Parathyroid adenoma (tissue), 2 donors: ENCODE measurements around the gene PLEKHF1.
A peak's percentile ranks its signal among the peaks of the same experiment; 100 is the strongest.

Experiments used
- H2AFZ ChIP-seq: fragments of 300-600 bp; sonication (generic); one replicate; pipeline ENCODE4 v1.7.0; 2017; ENCODE audit warnings: antibody characterized with exemption, mild to moderate bottlenecking
- H3K27ac ChIP-seq: fragments of 300-600 bp; sonication (generic); one replicate; pipeline ENCODE4 v1.7.0; 2017
- H3K27me3 ChIP-seq: fragments of 300-600 bp; sonication (generic); one replicate; pipeline ENCODE4 v1.7.0; 2017; ENCODE audit warnings: low read length; ENCODE audit not compliant: control insufficient read depth, insufficient read depth
- H3K36me3 ChIP-seq: fragments of 300-600 bp; sonication (generic); one replicate; pipeline ENCODE4 v1.7.0; 2017; ENCODE audit warnings: low read length; ENCODE audit not compliant: control insufficient read depth, insufficient read depth
- H3K4me1 ChIP-seq: fragments of 300-600 bp; sonication (generic); one replicate; pipeline ENCODE4 v1.7.0; 2017; ENCODE audit warnings: control low read depth
- H3K4me2 ChIP-seq: fragments of 300-600 bp; sonication (generic); one replicate; pipeline ENCODE4 v1.7.0; 2017; ENCODE audit warnings: low read length
- H3K4me3 ChIP-seq: fragments of 300-600 bp; sonication (generic); one replicate; pipeline ENCODE4 v1.7.0; 2017; ENCODE audit warnings: low read depth, low read length
- H3K79me2 ChIP-seq: fragments of 300-600 bp; sonication (generic); one replicate; pipeline ENCODE4 v1.7.0; 2017; ENCODE audit warnings: control low read depth
- H3K9ac ChIP-seq: fragments of 300-600 bp; sonication (generic); one replicate; pipeline ENCODE4 v1.7.0; 2017; ENCODE audit warnings: mild to moderate bottlenecking
- H3K9me3 ChIP-seq: fragments of 300-600 bp; sonication (generic); one replicate; pipeline ENCODE4 v1.7.0; 2017; ENCODE audit warnings: low read length; ENCODE audit not compliant: control insufficient read depth
- TF ChIP-seq, protein P1 (sequence below): fragments of 300-600 bp; sonication (generic); IDR thresholded peaks from one replicate; pipeline ENCODE4 v1.7.0; 2017; ENCODE audit warnings: antibody characterized with exemption, mild to moderate bottlenecking
- donor health status: primary hyperparathyroidism.

The PLEKHF1 gene

DNA sequence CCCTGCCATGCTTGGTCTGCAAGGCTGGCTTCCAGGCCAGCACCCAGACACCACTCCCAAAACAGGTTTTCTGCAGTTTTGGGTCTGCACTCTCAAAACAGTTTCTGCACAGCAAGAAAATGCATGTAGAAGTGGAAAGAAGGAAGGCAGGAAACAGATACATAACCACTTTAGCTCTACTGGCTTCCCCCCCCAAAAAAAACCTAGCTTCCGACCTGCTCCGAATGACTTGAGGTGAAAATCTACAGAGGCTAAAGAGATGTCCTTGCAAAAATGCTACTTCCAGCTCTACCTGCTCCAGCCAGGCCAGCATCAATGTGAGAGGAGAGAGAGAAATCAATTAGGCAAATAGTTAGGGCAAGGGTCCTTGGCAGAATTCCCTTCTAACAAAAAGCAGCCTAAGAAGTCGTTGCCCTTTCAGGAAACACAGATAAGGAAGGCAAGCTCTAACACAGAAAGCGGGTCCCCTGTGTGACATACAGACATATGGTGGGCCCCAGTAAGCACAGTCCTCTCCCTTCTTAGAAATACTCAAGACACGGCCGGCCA, 46.4 kb downstream of the PLEKHF1 start:
- Histone ChIP-seq H3K79me2 (peaks cover 13% of the 10 kb centered on the region), H3K27ac (no peak overlapping the region), H3K4me3 (no peak overlapping the region), H3K9ac (no peak overlapping the region), H3K27me3 (no peaks in the 10 kb centered on the region), H2AFZ (no peak overlapping the region), H3K36me3 (no peaks in the 10 kb centered on the region), H3K4me1 (peaks cover 18% of the 10 kb centered on the region), H3K4me2 (no peak overlapping the region), H3K9me3 (no peaks in the 10 kb centered on the region)
- TF ChIP-seq, protein P1, sequence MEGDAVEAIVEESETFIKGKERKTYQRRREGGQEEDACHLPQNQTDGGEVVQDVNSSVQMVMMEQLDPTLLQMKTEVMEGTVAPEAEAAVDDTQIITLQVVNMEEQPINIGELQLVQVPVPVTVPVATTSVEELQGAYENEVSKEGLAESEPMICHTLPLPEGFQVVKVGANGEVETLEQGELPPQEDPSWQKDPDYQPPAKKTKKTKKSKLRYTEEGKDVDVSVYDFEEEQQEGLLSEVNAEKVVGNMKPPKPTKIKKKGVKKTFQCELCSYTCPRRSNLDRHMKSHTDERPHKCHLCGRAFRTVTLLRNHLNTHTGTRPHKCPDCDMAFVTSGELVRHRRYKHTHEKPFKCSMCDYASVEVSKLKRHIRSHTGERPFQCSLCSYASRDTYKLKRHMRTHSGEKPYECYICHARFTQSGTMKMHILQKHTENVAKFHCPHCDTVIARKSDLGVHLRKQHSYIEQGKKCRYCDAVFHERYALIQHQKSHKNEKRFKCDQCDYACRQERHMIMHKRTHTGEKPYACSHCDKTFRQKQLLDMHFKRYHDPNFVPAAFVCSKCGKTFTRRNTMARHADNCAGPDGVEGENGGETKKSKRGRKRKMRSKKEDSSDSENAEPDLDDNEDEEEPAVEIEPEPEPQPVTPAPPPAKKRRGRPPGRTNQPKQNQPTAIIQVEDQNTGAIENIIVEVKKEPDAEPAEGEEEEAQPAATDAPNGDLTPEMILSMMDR, result no peak

DNA sequence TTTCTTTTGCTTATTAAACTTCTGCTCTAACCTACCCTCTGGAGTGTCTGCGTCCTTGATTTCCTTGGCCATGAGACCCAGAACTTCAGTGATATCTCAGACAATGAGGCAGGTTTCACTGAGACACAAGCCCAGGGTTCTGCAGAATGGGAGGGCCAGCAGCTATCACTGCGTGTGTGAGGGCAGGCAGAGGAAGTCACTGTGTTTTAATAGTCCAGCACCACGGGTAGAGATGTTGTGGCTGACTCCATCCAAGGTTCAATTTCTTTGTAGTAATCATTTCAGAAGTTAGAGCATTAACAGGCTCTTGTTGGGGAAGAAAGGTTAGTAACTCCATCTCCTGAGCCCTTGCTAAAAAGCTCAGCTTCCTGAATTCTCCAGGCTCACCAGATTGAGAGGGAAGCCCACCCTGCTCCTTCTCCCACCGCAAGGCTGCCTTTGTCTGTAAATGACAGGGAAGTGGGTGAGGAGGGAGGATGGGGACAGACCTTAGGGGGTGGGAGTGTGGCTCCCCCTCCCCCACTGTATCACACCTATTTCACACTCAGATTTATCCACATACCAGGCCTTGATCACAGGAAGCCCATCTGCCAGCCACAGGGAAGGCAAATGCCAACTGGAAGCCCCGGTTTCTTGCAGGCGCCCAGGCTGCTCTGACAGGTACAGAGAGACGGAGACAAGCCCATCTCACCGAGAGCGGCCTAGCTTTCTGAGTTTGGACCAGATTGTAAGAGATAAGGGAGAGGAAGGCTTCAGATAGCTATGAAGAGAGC, 47.7 kb downstream of the PLEKHF1 start:
- Histone ChIP-seq H3K4me1 (peaks cover 18% of the 10 kb centered on the region), H3K9ac (no peak overlapping the region), H3K4me3 (no peak overlapping the region), H3K79me2 (peaks cover 13% of the 10 kb centered on the region), H3K27ac (peak overlapping the region; percentile 65), H3K27me3 (no peaks in the 10 kb centered on the region), H2AFZ (no peak overlapping the region), H3K9me3 (no peaks in the 10 kb centered on the region), H3K36me3 (no peaks in the 10 kb centered on the region), H3K4me2 (peak overlapping the region; percentile 5)
- TF ChIP-seq, protein P1, result no peak

DNA sequence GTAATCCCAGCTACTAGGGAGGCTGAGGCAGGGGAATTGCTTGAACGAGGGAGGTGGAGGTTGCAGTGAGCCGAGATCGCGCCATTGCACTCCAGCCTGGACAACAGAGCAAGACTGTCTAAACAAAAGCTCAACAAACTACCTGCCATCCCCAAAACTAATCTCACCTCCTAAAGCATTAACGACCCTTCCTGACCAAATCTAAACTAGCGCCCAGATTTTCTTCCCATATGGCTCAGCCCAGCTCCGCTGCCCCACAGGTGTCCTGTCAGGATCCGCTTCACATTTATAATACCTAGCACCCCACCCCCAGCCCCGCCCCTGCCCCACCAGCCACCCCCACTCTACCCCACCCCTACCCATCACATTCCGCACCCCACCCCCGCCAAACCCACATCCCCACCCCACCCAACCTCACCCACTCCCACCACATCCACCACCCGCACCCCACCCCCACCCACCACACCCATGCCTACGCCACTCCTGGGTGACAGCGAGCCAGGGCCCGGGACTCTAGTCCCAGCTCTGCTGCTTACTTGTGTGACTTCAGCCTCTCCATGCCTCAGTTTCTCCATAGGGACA, 49.2 kb downstream of the PLEKHF1 start:
- H3K4me2 ChIP-seq, result peak overlapping the region; percentile 94
- TF ChIP-seq, protein P1, result no peak
- H3K4me3 ChIP-seq, result peak overlapping the region; percentile 83
- peak overlapping the region; percentile 94 for H2AFZ ChIP-seq
- H3K27ac ChIP-seq, result peak overlapping the region; percentile 92
- H3K27me3 ChIP-seq, result no peaks in the 10 kb centered on the region
- peak overlapping the region; percentile 87 for H3K9ac ChIP-seq
- no peaks in the 10 kb centered on the region for H3K9me3 ChIP-seq
- H3K36me3 ChIP-seq, result no peaks in the 10 kb centered on the region
- peaks cover 18% of the 10 kb centered on the region for H3K4me1 ChIP-seq
- H3K79me2 ChIP-seq, result peaks cover 13% of the 10 kb centered on the region

DNA sequence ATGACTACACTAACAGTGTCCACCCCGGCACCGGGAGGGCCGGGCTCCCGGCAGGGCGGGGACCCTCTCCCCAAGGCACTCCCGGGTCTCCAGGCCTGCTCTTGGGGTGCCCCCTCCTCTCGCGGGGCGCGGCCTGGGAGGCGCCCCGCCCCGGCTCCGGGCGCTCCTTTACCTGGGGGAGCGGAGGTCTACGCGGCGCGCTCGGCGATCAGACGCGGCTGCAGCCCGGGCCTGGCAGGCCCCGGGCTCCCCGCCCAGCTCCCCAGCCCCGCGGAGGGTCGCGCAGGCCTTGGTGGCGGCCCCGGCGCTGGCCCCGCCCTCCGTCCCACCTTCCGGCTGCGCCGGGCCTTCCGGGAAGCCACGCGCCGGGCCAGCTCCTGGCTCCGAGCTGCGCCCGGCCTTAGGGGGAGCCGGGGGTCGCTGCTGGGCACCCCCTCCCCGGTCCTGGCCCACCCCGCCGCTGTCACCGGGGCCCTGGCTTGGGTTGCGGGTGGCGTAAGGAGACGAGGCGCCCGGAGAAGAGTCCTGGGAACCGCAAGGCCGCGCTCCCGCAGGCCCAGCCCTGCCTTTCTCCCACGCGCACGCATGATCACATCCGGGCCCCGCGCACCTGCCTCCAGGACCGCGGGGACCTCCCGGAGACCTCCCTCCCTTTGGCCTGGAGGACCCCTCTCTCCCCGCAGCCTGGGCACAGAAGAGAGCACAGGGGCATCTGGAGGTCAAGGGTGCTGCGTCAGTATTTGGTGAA, 49.9 kb downstream of the PLEKHF1 start, which contains the start of gene C19orf12:
Gene C19orf12, minus strand, starts transcription at position 309 of the 748 bp plus-strand sequence. CDS start 6,848 bp downstream, outside the sequence.
- Histone ChIP-seq H3K36me3 (no peaks in the 10 kb centered on the region), H3K9ac (peak within 1 kb of the TSS; percentile 100), H2AFZ (peak within 1 kb of the TSS; percentile 94), H3K79me2 (peaks cover 13% of the 10 kb centered on the region), H3K27ac (peak within 1 kb of the TSS; percentile 92), H3K27me3 (no peaks in the 10 kb centered on the region), H3K4me1 (peaks cover 18% of the 10 kb centered on the region), H3K4me2 (peak within 1 kb of the TSS; percentile 94), H3K4me3 (peak within 1 kb of the TSS; percentile 83), H3K9me3 (no peaks in the 10 kb centered on the region)
- TF ChIP-seq, protein P1, result no peak
